OCI-LY3 (cell line): ENCODE measurements around the gene SFXN2.

Experiments
- H2AFZ ChIP-seq: fragments of 200-600, 300-600 bp; shearing (Covaris generic); 2 replicates; pipeline ENCODE4 v1.6.0; 2014; ENCODE audit warnings: antibody characterized with exemption, low read depth, low read length
- H3K27ac ChIP-seq: fragments of 200-600, 300-600 bp; sonication (generic); 2 replicates; pipeline ENCODE4 v1.5.1; 2014; ENCODE audit warnings: mild to moderate bottlenecking, low read length, moderate library complexity, mixed read lengths
- H3K27me3 ChIP-seq: fragments of 200-600, 300-600 bp; sonication (generic); 2 replicates; pipeline ENCODE4 v1.6.1; 2014; ENCODE audit warnings: low read depth, low read length, mixed read lengths
- H3K36me3 ChIP-seq: fragments of 200-600, 300-600 bp; sonication (generic); replicated peaks from 2 replicates; pipeline ENCODE3; 2014; ENCODE audit warnings: low read depth, low read length, mixed read lengths
- H3K4me1 ChIP-seq: fragments of 300-600, 200-600 bp; sonication (generic); 2 replicates; pipeline ENCODE4 v1.6.1; 2014; ENCODE audit warnings: low read length, mixed read lengths
- H3K4me2 ChIP-seq: fragments of 200-600, 300-600 bp; sonication (generic); 2 replicates; pipeline ENCODE4 v1.6.1; 2014; ENCODE audit warnings: low read length, mixed read lengths
- H3K4me3 ChIP-seq: fragments of 300-600, 200-600 bp; sonication (generic); 2 replicates; pipeline ENCODE4 v1.5.1; 2014; ENCODE audit warnings: antibody characterized with exemption, mild to moderate bottlenecking, low read length, moderate library complexity
- H3K79me2 ChIP-seq: fragments of 300-600, 200-600 bp; shearing (Covaris generic); 2 replicates; pipeline ENCODE4 v1.6.1; 2014; ENCODE audit warnings: mild to moderate bottlenecking, low read length, mixed read lengths
- H3K9ac ChIP-seq: fragments of 300-600, 200-600 bp; shearing (Covaris generic); 2 replicates; pipeline ENCODE4 v1.6.0; 2014; ENCODE audit warnings: mild to moderate bottlenecking, low read length, moderate library complexity
- H3K9me3 ChIP-seq: fragments of 200-600, 300-600 bp; shearing (Covaris generic); 2 replicates; pipeline ENCODE4 v1.6.1; 2014; ENCODE audit warnings: low read length, mixed read lengths; ENCODE audit not compliant: insufficient read depth
- H4K20me1 ChIP-seq: fragments of 200-600, 300-600 bp; sonication (generic); 2 replicates; pipeline ENCODE4 v1.6.1; 2016; ENCODE audit warnings: low read length, mixed read lengths; ENCODE audit not compliant: insufficient read depth
- CTCF ChIP-seq: fragments of 200-600, 300-600 bp; sonication (generic); IDR thresholded peaks from 2 replicates; pipeline ENCODE4 v1.5.1; 2014; ENCODE audit warnings: antibody characterized with exemption, low read length, low read depth
- EZH2phosphoT487 ChIP-seq: fragments of 200-600 bp; shearing (Covaris generic); IDR thresholded peaks from 2 replicates; pipeline ENCODE4 v1.6.1; 2018; ENCODE audit warnings: antibody characterized with exemption, mixed run types, low read depth

SFXN2 gene

DNA sequence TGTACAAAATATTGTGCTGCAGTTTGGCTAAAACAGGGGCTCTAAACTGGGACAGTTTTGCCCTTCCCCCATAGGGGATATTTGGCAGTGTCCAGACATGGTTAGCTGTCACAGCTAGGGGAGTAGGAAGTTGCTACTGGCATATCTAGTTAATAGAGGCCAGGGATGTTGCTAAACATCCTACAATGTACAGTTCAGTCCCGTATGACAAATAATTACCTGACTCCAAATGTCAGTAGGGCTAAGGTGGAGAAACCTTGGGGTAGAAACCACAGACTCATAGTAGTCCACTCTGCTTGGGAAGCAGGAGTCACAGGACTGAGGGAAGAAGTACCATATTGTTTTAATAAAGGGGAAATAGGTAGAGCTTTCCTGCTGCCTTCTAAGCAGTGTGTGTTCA is 69.1 kb downstream of the SFXN2 start:
- H3K27me3 ChIP-seq, result no peaks in the 10 kb centered on the region
- no peak overlapping the region for H3K4me3 ChIP-seq
- H3K27ac ChIP-seq, result no peak overlapping the region
- H3K36me3 ChIP-seq, result no peaks in the 10 kb centered on the region
- no peak overlapping the region for H3K9ac ChIP-seq
- no peaks in the 10 kb centered on the region for H3K79me2 ChIP-seq
- H3K4me2 ChIP-seq, result no peak overlapping the region
- H3K4me1 ChIP-seq, result no peaks in the 10 kb centered on the region
- H3K9me3 ChIP-seq, result no peaks in the 10 kb centered on the region
- no peak overlapping the region for H2AFZ ChIP-seq
- TF ChIP-seq EZH2phosphoT487 (no peak), CTCF (no peak)
- no peaks in the 10 kb centered on the region for H4K20me1 ChIP-seq

DNA sequence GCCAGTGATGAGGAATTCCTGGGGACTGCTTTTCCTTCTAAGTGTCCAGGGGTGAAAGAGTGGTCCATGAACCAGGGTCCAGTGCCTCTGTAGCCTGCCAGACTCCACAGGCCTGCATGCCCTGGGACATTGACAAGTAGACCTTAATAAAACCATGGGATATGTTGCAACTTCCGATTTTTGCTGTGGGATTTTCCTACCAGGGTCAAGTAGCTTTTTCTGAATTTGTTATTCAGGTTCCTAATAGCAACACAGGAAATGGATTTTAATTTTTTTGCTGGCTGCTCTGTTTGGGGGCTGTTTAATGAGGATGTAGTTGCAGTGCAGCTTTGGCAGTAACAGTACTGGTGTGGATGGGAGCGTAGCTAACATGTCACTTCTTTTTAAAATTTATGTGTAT is 71.4 kb downstream of the SFXN2 start:
- no peak overlapping the region for H3K4me2 ChIP-seq

GRCh38 chr10:102791754-102792395 is 77.4 kb downstream of the SFXN2 start:
- Histone ChIP-seq H3K4me1 (peaks cover 17% of the 10 kb centered on the region), H3K27ac (no peak overlapping the region), H3K79me2 (no peaks in the 10 kb centered on the region), H2AFZ (no peak overlapping the region), H3K4me2 (no peak overlapping the region), H4K20me1 (no peaks in the 10 kb centered on the region), H3K9ac (no peak overlapping the region), H3K27me3 (no peaks in the 10 kb centered on the region), H3K9me3 (no peaks in the 10 kb centered on the region), H3K4me3 (no peak overlapping the region), H3K36me3 (no peaks in the 10 kb centered on the region)
- TF ChIP-seq CTCF (no peak), EZH2phosphoT487 (no peak)

More for the DNA sequence above, 71.4 kb downstream of the SFXN2 start:
- TF ChIP-seq EZH2phosphoT487, result no peak
- TF ChIP-seq CTCF, result no peak
- Histone ChIP-seq H4K20me1 (no peaks in the 10 kb centered on the region), H3K9ac (no peak overlapping the region), H2AFZ (no peak overlapping the region), H3K4me1 (no peaks in the 10 kb centered on the region), H3K79me2 (no peaks in the 10 kb centered on the region), H3K4me3 (no peak overlapping the region), H3K36me3 (no peaks in the 10 kb centered on the region), H3K27me3 (no peaks in the 10 kb centered on the region), H3K27ac (no peak overlapping the region), H3K9me3 (no peaks in the 10 kb centered on the region)
